Measurements from ENCODE around the gene TMEM40.

Gene TMEM40

DNA sequence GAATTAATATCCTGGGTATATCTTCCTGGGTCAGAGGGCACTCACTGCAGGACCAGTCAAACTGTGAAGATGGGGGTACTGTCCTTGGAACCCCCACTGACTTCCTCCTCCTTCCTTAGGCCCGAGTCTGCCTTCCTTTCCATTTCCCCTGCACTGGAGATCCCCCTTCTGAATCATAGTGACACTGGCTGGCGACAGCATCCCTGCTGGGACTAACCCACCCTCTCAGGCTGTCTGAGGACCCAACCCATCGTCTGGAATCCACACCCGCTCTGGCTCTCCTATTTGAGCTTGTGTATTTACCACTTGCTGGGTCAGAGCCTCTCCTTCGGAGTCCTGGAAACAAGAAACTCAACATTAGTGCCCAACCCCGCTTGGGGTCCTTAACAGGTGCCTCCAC, 21.2 kb downstream of the TMEM40 start:
- H3K4me1 ChIP-seq (ENCODE audit: control insufficient read depth, insufficient read depth, low read length), result no peaks in the 10 kb centered on the region
- no peak for TF ChIP-seq ZNF555 (tag by site-specific recombination; conservative IDR thresholded peaks at IDR 0.05)
- H3K36me3 ChIP-seq (ENCODE audit: control insufficient read depth in 2 of 2, insufficient read depth in 1 of 2, low read length in 2 of 2), result no peaks in the 10 kb centered on the region
- ChIA-PET POLR2A (no interaction called here), CTCF (interaction anchor here (0.7 kb wide), 2 partner anchors 13 to 18 kb away, joined by 4 read pairs; no protein-coding TSS in a partner anchor)
- H3K4me3 ChIP-seq (ENCODE audit: low read depth, low read length), result no peak overlapping the region
- H3K9me3 ChIP-seq (ENCODE audit: control insufficient read depth, insufficient read depth, low read depth, low read length), result no peaks in the 10 kb centered on the region
- H3K27ac ChIP-seq (ENCODE audit: extremely low read depth, low read depth, low read length), result no peak overlapping the region

DNA sequence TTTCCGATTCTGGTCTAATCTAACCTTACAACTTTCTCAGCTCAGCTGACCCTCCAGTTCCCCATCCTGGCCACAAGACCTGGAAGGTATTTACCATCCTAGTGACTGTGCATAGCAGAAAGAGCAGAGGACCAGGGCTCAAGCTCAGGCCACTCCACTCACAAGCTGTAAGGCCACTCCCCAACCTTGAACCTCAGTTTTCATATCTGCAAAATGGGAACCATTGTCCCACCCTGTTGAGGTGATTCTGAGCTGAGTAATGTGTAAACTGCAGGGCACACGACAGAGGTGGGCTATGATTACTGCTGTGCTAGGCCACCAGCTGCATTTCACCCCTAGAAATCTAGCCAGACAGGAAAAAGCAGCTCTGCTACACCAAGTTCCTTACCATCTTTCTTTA, 21.7 kb downstream of the TMEM40 start:
- H3K36me3 ChIP-seq (ENCODE audit: control insufficient read depth in 2 of 2, insufficient read depth in 1 of 2, low read length in 2 of 2), result no peaks in the 10 kb centered on the region
- ChIA-PET CTCF (interaction anchor here (0.7 kb wide), 2 partner anchors 12 to 17 kb away, joined by 4 read pairs; no protein-coding TSS in a partner anchor), POLR2A (interaction anchor here (0.6 kb wide), 1 partner anchor 68 kb away, joined by 3 read pairs; no protein-coding TSS in a partner anchor)
- H3K27ac ChIP-seq (ENCODE audit: extremely low read depth, low read depth, low read length), result no peak overlapping the region
- H3K4me3 ChIP-seq (ENCODE audit: low read depth, low read length), result no peak overlapping the region
- no peaks in the 10 kb centered on the region for H3K4me1 ChIP-seq (ENCODE audit: control insufficient read depth, insufficient read depth, low read length)
- TF ChIP-seq, protein P1, sequence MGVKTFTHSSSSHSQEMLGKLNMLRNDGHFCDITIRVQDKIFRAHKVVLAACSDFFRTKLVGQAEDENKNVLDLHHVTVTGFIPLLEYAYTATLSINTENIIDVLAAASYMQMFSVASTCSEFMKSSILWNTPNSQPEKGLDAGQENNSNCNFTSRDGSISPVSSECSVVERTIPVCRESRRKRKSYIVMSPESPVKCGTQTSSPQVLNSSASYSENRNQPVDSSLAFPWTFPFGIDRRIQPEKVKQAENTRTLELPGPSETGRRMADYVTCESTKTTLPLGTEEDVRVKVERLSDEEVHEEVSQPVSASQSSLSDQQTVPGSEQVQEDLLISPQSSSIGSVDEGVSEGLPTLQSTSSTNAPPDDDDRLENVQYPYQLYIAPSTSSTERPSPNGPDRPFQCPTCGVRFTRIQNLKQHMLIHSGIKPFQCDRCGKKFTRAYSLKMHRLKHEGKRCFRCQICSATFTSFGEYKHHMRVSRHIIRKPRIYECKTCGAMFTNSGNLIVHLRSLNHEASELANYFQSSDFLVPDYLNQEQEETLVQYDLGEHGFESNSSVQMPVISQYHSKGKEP (tag by site-specific recombination; IDR thresholded peaks at IDR 0.05), result no peak
- TF ChIP-seq ZNF433 (tag by site-specific recombination; IDR thresholded peaks at IDR 0.05; ENCODE audit: low read depth) (no peak), ZNF350 (tag by site-specific recombination; IDR thresholded peaks at IDR 0.05) (no peak), ZNF555 (tag by site-specific recombination; conservative IDR thresholded peaks at IDR 0.05) (no peak), ZNF707 (tag by site-specific recombination; IDR thresholded peaks at IDR 0.05) (no peak), ZNF140 (tag by site-specific recombination; IDR thresholded peaks at IDR 0.05) (no peak), ZNF341 (tag by site-specific recombination; IDR thresholded peaks at IDR 0.05; ENCODE audit: low read depth) (no peak), ZNF426 (tag by site-specific recombination; IDR thresholded peaks at IDR 0.05) (no peak), ZNF785 (tag by site-specific recombination; IDR thresholded peaks at IDR 0.05) (no peak)
- TF ChIP-seq, protein P2, sequence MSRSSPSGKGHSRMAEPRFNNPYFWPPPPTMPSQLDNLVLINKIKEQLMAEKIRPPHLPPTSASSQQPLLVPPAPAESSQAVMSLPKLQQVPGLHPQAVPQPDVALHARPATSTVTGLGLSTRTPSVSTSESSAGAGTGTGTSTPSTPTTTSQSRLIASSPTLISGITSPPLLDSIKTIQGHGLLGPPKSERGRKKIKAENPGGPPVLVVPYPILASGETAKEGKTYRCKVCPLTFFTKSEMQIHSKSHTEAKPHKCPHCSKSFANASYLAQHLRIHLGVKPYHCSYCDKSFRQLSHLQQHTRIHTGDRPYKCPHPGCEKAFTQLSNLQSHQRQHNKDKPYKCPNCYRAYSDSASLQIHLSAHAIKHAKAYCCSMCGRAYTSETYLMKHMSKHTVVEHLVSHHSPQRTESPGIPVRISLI (tag by site-specific recombination; IDR thresholded peaks at IDR 0.05), result no peak
- TF ChIP-seq, protein P3, sequence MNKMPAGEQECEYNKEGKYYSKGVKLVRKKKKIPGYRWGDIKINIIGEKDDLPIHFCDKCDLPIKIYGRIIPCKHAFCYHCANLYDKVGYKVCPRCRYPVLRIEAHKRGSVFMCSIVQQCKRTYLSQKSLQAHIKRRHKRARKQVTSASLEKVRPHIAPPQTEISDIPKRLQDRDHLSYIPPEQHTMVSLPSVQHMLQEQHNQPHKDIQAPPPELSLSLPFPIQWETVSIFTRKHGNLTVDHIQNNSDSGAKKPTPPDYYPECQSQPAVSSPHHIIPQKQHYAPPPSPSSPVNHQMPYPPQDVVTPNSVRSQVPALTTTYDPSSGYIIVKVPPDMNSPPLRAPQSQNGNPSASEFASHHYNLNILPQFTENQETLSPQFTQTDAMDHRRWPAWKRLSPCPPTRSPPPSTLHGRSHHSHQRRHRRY (tag by site-specific recombination; IDR thresholded peaks at IDR 0.05), result no peak
- TF ChIP-seq, protein P4, sequence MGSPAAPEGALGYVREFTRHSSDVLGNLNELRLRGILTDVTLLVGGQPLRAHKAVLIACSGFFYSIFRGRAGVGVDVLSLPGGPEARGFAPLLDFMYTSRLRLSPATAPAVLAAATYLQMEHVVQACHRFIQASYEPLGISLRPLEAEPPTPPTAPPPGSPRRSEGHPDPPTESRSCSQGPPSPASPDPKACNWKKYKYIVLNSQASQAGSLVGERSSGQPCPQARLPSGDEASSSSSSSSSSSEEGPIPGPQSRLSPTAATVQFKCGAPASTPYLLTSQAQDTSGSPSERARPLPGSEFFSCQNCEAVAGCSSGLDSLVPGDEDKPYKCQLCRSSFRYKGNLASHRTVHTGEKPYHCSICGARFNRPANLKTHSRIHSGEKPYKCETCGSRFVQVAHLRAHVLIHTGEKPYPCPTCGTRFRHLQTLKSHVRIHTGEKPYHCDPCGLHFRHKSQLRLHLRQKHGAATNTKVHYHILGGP (tag by site-specific recombination; IDR thresholded peaks at IDR 0.05), result no peak
- H3K9me3 ChIP-seq (ENCODE audit: control insufficient read depth, insufficient read depth, low read depth, low read length), result no peaks in the 10 kb centered on the region

DNA sequence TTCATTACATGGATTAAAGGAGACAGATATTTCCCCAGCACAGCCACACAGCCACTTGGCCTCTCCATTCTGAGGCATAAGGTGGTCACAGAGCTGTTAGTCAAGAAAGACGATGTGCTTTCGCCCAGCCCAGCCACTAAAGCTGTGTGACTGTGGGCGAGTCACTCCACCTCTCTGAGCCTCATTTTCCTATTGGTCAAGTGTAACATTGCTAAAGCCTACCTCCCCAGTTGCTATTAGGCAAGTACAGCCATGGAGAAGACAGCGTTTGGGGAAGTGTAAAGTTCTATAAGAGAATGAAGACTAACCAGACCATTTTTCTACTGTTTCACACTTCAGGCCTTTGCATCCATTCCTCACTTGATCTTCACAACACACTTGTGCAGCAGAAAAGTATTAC, 24.1 kb downstream of the TMEM40 start:
- no peak for TF ChIP-seq GLIS1 (tag by site-specific recombination; IDR thresholded peaks at IDR 0.05)
- Histone ChIP-seq H3K36me3 (ENCODE audit: control insufficient read depth in 2 of 2, insufficient read depth in 1 of 2, low read length in 2 of 2) (no peaks in the 10 kb centered on the region), H3K4me3 (ENCODE audit: low read depth, low read length) (no peak overlapping the region), H3K27ac (ENCODE audit: extremely low read depth, low read depth, low read length) (no peak overlapping the region), H3K4me1 (ENCODE audit: control insufficient read depth, insufficient read depth, low read length) (no peaks in the 10 kb centered on the region), H3K9me3 (ENCODE audit: control insufficient read depth, insufficient read depth, low read depth, low read length) (no peaks in the 10 kb centered on the region)
- POLR2A ChIA-PET, result no interaction called here
- CTCF ChIA-PET, result interaction anchor here (0.5 to 0.7 kb wide), 2 partner anchors 15 to 29 kb away, joined by 3 to 4 read pairs; no protein-coding TSS in a partner anchor

Measured in HEK293 (cell line).